ENCODE data around the gene SLC12A8. TPM values are rescaled to one million over a fixed set of nuclear protein-coding genes. Genes with fewer than 3 reads are reported as not detected.

SLC12A8 gene
- polyA plus RNA-seq, 5 donors, result 1.3 to 1.7 (median 1.5) TPM

DNA sequence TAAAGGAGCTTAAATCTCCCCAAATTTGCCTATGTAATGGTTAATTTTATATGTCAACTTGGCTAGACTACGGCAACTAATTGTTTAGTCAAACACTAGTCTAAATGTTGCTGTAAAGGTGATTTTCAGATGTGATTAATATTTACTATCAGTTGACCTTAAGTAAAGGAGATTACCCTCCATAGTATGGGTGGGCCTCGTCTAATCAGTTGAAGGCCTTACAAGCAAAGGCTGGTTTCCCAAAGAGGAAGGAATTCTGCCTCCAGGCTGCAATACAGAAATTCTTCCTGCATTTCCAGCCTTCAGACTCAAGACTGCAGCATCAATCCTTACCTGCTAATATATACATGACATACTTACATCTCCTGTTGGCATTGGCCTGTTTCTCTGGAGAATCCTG lies 23.6 kb downstream of the SLC12A8 start:
- DNase-seq, result no peak

DNA sequence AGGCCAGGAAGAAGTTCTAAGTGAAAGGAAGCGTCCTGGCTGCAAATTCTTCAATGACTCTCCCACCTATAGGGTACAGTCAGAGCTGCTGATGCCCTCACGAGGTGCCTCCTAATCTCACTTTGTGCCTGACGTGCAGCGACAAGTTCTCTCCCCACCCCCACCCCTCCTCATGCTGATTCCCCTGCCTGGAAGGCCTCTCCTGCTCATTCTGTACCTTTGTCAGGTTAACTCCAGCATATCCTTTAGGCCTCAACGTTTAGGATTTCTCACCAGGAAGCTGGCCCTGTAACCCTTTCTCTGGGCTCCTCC lies 25.0 kb downstream of the SLC12A8 start:
- DNase-seq, result no peak

DNA sequence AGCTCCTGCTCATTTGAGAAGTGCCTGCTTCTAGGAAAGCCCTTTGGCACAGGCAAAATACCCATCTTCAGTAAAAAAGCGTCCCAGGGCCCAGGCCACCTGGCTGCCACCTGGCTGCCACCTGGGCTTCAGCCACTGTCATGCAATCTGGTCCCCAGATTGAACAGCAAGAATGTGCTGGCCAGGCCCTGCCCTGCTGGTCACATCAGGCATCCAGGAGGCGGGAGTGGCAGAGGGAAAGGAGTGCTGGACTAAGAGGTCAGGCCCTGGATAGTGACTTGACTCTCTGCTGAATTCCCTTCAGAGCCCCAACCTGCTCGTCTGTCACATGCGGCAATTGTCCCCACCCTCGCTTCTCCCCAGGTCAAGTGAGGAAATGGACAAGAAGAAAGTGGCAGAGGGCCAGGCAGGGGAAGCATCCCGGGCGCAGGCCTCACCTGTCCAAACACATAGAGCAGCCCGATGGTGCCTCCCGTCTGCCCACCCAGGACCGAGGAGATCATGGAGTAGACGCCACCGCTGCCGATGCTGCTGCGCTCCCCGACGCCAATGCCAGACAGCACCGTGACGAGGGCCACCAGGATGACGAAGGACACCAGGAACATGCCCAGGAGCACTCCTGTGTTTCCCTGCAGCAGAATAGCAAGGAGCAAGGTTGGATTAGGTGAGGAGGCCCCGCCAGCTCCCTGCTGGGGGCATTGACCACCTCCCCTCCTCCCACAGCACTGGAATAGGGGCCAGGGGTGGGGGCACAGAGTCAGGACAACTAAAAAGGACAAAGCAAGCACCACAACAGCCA lies 25.5 kb downstream of the SLC12A8 start:
- DNase-seq, result no peak

DNA sequence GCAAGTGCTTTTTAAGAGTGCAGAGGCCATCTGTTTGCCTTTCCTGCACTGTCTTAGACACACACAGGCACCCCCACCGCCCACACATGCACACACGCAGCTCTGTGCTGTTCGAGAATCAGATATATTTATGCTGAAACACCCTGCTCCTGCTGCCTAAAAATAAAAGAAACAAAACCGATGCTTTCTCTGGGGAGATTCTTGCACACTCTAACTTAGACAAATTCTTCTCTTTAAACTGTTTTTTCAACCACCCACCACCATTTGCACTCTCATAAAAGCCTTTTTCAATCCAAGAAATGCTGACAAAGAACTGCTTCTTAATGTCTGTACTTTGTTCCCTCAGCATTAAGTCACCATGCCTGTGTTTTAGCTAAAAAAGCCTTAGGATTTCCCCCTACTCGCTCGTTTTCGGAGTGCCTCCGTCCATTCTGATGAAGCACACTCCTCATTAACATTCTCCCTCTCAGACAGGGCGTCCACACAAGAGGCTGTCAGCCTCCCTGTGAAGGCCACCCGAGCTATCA lies 26.2 kb downstream of the SLC12A8 start:
- DNase-seq, result no peak

DNA sequence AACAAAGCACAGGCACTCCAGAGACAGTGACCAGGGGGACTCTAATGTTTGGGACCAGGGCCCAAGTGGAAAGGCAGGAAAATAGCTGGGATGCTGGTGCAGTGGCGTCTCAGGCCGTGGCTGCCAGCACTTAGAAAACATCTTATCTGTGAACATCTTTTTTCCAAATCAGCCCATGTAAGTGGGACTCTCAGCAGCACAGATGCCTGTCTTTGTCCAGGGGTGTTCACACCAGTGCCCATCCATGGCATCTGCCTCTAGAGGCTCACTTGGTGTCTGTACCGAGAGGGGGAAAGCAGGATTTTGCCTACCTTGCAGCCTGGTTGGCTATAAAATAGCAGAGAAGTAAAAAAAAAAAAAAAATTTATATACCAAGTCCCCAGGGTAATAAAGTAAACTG lies 26.7 kb downstream of the SLC12A8 start:
- DNase-seq, result no peak

DNA sequence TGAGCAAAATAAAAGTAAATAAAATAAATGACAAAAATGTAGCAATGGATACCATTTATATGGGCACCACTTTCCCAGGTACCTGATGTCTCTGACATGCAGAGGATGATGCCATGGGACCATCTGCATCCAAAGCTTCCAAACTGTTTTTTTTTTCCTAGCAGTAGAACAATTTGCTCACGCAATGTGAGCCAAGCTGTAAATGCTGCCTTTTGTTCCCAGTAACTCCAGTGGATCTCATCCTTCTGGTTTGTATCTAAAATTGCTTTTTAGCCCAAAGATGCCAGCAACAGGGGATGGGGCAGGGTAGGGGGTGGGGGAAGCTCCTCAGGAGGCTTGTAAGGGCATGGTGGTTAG lies 32.7 kb downstream of the SLC12A8 start:
- no peak for DNase-seq

DNA sequence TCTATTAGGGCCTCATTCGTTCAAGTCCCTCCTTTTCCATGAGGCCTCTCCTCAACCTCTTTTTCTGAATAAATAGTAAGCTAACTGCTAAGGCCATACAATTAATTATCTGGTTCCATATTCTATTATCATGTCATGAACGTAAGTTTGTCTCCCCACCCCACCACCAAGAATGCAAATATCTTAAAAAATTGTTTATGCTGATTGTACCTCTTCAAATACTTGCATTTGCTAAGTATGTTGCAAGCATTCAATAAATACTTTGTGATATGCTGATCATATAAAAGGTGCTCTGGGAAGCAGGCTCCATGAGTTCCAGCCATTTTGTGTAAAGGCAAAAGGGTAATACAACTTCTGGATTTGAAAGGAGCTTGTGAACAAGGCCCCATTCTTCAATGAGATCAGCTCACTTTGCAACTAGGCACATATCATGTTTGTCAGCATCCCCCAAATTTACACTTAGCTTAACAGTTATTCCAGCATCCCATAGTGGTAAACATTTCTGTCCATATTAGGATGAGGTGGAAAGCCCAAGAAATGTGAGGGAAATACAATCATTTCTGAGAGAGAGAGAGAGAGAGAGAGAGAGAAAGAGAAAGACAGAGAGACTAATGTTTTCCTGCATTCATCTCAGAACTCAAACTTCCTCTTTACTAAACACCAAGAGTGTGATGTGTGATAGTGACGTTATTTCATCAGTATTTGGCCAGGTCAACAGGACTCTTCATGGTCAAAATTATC lies 33.2 kb downstream of the SLC12A8 start:
- DNase-seq, result no peak

DNA sequence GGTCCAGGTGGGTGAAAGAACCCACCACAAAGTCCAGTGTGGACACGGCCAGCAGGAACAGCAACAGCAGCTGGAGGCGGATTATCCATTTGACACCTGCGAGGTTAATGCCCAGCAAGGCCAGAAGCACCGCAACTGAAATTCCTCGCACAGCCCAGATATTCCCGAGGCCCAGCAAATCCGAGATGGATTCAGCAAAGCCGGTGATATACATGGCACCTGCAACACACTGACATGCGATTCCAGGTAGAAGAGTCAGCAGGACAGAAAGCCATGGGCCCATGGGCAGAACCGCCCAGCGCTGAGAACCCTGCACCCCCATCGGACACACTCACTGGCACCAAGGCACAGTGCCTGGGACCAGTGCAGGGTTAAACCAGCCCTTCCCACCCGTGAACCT lies 34.8 kb downstream of the SLC12A8 start:
- DNase-seq, result no peak

DNA sequence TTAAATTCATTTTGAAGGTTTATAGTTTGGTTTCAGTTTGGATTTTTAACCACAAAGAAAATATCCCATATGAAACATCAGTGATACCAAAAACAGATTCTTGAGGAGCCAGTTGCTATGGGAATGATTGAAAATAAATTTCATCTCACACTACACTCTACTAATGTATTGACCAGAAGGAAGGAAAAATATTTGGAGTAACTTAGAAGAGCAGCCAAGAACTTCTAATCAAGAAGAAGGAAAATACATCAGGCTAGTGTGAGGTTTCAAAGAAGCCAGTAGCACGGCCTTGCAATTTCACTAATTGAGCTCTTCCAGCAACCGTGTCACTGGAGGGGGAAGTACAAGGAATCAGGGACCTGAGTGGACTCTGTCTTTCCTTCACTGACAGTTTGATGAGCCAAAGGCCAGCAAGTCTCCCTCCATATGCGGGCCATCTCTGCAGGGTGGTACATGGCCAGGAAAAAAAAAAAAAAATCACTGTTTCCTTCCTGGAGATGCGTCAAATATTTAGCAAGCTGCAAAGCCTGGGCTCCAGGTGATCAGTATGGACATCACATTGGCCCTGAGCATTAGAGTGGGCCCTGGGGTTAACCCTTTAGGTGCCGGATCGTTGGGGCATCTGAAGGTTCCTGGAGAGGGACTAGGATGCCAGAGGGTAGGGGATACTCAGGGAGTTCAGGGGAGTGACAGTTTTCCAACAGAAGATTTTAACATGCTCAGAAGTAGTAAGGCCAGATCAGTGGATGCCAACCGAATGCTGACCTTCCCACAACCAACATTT lies 37.1 kb downstream of the SLC12A8 start:
- DNase-seq, result no peak

DNA sequence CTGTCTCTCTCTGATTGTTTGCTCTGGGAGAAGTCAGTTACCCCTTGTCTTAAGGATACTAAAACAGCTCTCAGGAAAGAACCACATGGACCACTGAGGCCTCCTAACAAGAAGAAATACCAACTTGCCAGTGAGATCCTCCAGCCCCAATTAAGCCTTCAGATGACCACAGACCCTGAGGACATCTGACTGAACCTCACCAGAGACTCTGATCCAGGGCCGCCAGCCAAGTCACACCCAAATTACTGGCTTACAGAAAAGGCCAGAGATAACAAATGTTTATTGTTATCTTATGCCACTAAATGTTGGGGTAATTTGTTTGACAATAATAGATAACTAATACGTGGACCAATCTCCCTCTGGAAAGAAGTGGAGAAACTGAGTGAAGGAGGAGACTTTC lies 40.2 kb downstream of the SLC12A8 start:
- no peak for DNase-seq

DNA sequence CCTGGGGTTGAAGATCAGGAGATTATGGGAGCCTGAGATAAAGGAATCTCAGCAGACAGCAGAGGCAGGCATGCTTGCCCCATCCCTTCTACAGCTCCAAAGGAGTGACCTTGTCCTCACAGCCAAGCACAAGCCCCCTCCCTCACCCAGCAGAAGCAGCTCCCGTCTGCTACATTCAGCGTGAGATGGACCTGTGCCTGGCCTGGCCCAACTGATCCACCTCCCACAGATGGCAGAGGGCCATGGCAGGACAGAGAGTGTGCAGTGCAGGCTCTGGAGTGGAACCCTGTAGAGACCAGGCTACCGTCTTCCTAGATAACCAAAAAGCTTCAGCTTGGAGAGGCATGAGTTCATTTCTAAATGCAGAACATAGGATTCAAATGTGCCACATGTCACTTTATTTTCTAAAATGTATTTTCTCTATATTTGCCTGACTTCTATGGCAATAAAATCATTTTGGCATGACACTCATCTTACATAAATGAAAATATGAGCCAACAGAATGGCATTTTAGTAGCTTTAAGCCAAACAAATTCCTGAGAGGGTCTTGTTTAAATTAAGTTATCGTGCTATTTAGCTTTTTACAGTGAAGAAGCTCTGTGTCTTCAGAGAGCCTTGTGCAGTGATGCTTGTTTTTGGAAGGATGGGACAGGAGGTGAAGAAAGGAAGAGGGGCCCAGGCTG lies 43.7 kb downstream of the SLC12A8 start:
- no peak for DNase-seq

DNA sequence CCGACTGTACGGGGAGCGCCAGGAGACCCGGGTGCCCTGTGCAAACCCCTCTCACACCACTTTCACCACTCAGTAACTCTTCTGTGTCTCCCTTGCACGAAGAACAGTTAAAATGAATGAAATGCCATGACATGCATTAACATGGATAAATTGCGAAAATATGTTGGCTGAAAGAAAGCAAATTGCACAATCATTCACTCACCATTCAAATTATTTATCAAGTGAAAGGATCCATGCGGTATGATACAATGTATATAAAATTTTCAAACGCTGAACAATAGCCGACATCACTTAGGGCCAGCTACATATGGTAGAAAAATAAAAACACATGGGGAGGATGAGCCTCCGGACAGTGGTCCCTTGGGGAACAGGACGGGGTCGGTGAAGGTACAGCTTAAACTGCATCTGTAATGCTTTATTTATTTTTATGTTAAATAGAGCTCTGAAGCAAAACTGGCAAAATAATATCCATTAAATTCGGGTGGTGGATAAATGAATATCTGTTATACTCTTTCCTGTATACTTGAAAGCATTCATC lies 45.9 kb downstream of the SLC12A8 start:
- peak; percentile 51 for DNase-seq

DNA sequence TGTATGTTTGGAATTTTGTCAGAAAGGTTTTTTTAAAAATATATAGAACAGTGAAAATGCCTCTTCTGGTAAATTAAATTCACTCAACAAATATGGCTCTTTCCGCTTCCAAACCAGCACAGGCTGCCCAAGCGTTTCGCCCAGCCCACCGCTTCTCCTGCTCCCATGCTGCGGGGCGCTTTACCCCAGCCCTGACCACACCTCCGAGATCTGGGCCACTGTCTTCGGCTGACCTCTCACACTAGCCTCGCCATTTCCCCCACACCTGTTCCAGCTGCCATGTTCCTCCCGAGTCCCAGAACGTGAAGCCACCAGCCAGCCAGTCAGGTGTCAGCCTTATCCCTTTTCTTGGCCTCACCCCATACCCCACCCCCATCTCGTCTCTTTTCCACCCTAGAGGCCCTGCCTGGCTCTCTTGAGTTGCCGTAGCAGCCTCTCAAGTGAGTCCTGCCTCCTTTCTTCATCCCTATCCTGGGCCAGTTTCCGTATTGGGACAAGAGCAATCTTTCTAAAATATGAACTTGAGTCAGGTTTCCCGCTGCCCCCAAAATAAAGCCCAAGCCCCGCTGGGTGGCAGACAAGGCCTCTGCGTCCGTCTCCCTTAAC lies 46.5 kb downstream of the SLC12A8 start:
- no peak for DNase-seq

DNA sequence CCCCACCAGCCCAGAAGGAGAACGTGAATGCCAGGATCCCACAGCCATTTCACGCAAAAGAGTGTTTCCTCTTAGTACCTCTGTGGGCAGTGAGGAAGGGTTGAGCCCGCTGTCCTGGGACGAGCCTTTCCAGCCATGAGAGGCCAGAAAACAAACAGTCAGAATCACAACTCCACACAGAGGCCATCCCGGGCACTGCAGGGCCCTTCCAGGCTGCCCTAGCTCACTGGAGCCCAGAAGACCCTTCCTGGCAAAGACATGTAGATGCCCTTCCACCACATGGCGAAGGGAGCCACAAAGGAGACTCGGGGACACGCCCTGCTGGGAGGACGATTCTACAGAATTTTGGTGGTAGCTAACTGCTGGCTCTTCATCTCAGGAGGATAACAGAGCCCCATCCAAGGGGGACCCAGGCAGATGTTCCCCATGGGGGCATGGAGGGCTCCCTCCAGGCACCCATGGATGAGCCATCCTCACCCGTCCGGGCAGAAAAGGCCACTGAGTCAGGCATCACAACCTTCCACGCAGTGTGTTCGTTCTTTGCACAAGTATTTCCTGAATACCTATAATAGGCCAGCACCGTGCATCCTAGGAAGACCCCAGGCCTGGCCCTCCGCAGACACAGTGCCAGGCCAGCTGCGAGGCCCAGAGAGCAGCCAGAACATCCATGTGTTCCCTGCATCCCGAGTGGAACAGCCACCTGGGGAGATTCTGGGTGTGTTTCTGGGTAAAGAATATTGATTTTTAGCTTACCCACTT lies 47.2 kb downstream of the SLC12A8 start:
- no peak for DNase-seq

DNA sequence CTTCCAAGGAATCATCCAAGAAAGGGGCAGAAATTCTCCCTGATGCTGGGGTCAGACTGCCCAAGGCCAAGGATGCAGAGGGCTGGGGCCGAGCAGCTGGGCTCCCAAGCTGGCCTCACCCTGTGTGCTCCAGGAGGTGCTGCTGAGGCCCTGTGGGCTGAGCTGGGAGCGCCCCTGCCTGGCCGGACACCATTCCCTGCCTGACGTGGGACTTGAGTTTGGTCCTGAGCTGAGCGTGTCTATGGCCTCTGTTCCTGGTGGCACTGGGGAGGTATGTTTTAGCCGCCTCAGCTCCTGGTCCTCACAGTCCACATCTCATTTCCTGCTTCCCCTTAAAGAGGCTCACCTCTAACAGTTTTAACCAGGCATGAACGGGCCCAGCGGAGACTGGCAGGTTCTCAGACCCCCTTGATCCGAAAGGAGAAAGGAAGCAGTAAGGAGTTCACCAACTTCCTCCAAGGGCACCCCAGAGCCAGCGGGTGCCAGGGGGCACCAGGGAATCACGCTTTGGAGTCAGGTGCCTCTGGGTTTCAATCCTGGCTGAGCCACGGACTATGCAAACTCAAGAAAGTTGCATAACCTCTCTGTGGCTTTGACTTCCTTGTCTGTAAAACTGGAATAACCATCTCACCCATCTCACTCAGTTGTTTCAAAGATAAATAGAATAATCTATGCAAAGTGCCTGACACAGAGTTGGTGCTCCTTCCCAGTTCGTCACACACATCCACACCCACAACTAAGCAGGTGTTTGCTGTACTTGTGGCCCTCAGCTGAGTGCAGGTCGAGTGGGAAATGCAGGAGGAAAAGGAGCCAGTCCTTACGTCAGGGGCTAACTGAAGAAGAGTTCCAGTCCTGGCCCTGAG lies 48.6 kb downstream of the SLC12A8 start:
- DNase-seq, result no peak

DNA sequence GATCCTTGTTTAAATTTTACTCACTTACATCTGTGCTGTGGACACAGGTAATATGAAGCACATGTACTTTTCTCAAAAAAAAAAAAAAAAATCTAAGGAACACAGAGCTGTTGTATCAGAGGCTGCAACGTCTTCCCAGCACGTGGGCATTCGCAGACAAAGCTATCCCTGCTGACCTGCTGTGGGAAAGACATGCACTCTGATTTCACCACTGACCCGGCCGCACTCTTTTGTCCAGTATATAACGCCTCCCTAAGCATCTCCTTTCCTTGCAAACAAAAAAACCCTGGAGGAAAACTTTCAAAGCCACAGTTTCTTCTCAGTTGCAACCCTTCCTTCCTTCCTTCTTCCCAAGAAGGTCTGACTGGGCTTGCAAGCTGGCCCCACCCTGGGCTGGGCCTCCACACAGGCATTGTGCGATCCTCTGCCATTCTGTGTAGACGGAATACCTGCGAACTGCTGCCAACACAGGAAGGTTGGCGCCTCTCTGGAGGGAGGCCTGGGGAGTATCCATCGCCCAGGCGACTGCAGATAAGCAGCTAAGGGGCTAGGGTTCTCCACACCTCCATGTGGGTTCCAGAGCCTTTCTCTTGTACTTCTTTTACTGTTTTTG lies 50.8 kb downstream of the SLC12A8 start:
- DNase-seq, result no peak

DNA sequence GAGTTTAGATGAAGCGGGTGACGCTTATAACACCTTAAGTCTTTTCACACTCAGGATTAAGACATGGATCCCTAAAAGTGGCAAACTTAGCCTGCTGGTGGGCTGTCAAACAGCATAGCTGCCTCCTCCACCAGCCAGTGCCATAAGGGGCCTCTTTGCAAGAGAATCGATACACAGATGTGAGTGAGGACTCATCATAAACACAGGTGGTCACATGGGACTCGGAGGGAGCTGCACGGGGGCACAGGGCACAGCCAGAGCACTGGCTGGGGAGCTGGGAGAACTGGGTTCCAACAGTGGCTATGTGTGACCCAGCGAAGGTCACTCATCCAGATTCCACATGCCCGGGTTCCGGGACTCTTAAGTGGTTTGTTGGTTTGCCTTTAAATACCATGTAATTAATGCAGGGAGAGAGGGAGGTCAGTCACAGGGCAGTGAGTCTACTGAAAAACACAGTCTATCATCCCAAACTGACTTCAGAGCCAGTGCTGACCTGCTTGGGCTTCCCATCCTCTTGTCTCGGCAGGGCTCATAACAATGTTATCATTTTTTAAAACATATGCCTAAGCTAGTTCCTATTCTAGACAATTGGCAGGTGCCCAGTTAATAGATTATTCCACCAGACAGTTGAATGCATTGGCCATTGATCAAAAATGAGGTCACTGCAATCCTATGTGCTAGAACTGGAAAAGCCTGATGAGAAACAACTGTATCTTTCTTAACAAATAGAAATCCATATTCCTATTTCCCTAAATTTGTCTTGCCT lies 51.8 kb downstream of the SLC12A8 start:
- no peak for DNase-seq

DNA sequence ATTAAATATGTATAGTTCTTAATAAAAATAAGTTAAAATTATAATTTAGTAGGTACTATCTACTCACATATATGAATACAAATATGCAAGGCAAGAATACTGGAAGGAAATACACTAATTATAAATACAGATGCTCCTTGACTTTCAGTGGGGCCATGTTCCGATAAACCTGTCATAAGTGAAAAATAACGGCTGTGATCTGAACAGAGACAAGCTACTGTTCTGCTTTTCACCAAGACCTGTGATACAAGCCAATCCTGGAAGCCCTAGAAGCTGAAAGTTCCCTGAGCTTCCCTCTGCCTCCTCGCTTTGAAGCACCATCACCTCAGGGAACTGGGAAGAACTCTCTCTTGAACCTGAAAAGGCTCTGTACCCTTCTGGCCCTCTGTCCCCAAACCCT lies 55.4 kb downstream of the SLC12A8 start:
- no peak for DNase-seq

Measured in right lung (tissue), 5 donors.